DMS 273 treated with DMSO at 0.1 percent for 48 hours (cell line): ENCODE results near the gene SOS1.

Source experiments
- DNase-seq: peaks from one replicate; lab custom pipeline; 2025; lab: John Stamatoyannopoulos, UW

SOS1 gene

DNA sequence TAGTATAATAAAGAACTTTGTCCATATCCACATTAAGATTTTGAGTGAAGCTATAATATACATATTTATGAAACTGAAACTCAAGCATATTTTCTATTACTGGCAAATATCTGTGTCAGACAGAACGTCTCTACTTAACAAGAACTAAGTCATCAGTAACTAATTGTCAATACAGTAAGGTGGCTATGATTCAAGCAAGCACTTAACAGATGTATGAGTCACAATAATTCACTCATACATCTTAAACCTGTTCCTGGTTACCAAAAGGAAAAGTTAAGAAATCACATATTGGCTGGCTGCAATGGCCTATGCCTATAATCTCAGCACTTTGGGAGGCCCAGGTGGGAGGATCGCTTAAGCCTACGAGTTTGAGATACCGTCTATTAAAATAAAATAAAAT is 96.0 kb downstream of the SOS1 start:
- no peak for DNase-seq

DNA sequence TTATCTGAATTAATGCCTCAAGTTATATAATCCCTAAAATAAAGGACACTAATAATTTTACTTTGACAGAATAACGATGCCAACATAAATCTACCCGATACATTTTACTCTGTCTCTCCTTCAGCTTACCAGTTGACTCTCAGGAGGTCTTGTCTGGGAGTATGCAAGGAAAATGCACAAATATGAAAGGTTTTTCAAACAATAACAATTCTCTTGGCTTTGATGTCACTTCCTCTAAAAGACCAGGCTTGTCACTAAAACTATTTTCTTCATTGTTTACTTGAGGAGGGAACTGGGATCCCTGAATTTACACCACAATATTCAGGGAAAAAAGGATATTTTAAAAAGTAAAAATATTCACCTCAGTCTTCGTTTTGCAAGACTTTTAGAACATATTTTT is 97.2 kb downstream of the SOS1 start:
- DNase-seq: no peak

DNA sequence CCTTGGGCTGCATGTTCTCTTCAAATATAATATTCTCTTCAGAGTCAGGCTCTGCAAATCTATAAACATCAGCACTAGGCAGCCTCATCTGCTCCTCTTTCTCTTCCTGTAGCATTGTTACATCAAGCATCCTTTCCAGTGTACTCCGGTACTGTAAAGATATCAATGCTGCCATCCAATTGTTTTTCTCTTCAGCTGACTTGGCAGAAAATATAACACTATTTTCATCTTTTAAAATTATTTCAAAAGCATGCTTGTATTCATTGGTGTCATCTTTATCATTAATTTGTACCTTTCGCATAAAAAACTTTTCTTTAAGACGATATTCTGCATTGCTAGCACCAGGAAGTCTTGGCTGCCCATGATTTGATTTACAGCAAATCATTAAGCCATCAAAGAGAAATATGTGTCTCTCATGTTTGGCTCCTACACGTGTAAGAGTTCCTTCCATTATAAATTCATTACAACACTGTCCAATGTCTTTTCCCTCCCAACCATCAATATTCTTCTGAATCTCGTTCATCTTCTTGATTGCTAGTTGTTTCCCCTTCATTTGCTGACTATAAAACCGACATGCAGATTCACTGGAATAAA is 98.1 kb downstream of the SOS1 start:
- DNase-seq: no peak

DNA sequence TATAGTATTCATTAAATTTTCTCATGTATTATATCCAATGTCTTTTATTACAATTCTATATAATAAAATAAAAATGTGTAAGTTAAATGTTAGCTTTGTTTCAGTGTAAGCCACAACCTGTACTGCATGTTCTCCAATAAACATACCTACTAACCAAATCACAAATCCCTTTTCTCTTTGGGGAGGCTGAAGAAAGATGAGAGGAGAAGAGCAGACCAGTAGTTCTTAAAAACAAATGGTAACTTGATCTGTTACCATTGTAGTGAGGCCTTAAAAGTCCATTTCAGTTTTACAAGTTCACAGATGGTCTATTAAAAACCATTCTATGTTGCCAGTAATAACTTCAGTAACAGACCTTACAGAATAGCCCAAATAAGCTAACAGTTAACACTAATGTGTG is 100.5 kb downstream of the SOS1 start:
- peak; percentile 10 for DNase-seq

DNA sequence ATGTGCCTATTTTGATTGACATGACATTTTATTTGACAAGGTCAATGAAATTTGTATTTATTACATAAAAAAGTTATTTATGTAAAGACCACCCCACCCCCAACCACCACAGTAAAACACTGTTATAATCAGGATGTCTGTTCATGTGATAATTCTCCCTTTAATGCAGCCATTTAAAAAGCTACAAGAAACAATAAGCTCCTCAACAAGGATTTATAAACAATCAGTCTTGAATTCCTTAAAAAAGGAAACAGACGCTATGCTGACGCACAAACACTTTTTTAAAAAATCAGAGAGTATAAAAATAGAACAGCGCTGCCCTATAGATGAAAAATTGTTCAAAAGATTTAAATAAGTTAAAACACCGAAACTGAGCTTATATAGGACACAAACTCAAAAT is 102.2 kb downstream of the SOS1 start:
- DNase-seq: no peak

DNA sequence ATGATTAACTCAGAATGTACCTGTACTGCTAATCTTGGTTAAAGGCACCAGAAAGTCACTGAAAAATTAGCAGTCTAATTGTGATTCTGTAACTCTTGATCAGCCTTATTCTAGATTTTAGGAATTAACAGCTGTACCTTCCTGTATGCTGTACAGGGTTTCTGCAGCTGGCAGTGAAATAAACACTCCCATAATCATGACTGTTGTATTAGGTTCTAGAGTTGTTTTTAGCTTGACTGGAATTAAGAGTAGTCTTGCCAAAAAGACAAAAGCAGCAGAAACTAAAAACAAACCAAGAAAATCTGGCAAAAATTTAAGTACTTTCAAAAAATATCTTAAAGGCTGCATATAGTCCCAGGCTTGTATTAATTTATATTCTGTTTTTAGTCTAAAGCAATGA is 103.5 kb downstream of the SOS1 start:
- DNase-seq: no peak

DNA sequence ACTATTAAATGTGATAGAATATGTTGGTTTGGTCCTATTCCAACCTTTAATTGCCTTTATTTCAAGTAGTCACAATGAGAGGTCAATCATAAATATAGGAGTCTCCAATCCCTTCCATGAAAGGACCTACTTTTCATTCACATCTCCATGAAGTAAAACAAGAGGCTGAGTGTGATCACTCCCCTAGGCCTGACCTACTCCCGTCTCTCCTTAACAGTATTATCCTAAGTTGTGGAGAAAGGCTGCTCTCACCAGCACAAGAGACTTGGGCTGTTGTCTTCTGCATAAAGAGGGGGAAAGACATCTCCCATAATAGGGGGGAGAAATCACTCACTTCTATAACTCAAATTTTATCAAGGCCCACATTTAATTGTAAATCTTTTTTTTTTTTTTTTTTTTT is 105.4 kb downstream of the SOS1 start:
- no peak for DNase-seq

DNA sequence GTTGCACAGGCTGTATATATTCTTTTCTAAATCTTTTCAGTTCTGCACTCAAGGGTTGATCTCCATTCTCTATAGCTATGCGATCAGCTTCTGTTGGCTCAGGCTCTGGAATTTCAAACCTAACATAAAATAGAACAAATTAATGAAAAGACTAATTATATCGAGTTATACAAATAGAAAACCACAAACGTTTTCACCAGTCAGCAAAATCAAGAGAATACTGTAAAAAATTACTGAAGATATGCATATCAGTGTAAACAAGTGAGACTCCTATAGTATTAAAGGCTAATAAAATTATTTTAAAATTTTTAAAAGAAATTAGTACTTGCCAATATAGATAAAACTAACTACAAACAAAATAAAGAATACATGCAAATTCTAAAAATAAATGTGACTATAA is 107.0 kb downstream of the SOS1 start:
- DNase-seq: no peak

DNA sequence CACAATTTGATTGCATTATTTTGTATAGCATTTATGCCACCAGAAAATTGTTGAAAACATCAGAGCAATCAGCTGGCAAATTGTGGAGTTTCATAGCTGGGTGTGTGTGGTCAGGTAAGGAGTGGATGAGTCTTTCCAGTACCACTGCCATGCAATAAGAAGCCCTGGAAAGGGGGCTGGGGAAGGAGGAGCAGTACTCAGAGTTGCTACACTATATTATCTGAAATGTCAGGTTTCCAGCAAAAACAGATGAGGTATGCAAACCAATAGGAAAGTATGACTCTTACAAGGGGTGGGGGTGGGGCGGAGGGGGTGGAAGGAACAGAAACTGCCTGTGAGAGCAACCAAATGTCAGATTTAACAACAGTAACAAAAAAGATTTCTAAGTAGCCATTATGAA is 112.2 kb downstream of the SOS1 start:
- DNase-seq: no peak

DNA sequence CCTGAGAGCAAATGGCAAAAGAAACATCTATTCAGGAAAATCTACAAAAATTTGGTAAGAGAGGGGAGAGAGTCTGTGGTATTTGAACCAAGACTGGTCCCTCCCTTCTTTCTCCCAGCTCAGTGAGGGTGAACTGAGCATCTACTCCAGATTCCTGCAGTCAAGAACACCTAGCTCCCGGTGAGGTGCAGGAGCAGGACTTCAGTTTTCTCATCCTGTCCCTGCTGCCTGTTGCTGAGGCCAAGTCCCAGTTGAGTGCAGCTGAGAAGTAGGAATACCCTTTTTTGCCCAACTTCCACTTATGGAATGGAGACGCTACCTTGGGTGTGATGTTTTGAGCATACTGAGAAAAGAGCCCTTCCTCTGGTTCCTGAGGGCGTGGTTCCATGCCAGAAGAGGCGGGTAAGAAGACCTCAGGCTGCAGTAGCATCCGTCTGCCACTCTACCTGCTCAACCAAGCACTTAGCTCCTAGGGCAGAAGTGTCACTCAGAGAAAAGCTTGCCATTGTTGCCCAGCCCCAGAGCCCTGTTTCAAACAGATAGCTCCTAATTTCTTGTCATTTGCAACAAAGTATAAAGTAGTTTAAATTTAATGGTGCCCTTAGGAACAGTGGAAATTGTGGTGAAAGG is 112.9 kb downstream of the SOS1 start:
- DNase-seq: no peak

DNA sequence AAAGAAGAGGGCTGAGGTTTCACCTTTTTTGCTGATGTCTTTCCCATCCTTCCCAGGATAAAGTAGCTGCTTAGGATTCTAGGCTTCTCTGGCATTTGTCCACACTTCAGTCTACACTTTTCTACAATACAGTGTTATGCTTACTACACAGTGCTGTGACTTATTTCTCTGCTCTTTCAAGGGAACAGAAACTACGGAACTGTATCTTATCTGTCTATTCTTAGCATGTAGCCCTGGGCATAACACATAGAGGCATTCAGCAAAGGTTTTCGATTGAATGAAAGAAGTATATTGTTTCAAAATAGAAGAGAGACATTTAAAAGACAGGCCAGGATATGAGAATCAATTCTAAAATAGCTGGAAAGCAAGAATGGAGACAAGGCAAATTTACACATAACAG is 120.3 kb downstream of the SOS1 start:
- DNase-seq: no peak

DNA sequence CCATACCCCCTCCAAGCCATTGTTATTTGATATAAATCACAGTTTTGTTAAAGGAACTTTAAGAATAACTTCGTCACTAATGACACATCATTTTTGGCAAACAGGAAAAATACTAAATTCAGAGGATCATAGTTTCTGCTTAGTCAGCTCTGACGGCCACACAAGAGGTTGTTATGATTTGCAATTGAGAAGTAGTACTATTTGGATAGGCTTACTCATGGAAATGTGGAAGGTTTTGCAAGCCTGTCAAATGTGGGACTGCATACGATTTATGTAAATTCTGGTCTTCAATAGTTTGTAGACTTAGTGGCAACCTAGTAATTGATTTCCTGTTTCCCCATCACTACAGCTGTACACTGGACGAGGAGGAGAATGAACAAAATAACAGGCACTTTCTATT is 123.1 kb downstream of the SOS1 start:
- no peak for DNase-seq

DNA sequence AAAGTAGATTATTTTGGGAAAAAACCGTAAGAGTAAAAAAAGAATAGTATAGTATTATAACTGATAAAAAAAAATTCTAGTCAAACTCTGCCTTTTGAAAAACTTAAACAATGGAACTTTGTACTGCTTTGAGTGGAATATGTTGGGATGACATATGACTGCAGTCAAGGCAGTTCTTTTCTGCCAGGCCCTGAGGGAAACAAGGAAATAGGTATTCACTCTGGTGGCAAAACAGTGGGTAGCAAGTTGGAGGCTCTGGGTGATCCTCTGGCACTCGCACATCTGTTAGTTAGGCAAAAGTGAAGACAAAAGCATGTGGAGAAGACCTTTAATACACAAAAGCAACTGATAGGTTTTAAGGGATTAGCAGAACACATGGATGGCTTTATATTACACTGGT is 129.0 kb downstream of the SOS1 start:
- DNase-seq: no peak

DNA sequence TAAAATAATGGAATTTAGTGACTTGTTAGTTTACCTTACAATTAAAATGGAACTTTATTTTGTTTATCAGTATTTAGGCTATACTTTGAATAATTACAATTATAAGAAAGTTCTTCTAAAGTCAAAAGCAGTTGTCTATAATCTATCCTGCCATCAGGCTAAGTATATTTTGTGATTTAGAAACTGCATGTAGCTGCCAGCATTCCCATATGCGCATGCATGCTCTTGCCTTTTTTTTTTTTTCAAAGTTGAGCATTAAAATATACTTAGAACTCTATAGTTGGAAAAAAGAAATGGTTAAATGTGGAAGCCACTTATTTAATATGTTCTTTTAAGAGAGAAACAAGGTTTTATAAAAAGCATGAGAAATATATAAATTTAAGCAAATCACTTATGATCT is 132.1 kb downstream of the SOS1 start:
- DNase-seq: no peak

DNA sequence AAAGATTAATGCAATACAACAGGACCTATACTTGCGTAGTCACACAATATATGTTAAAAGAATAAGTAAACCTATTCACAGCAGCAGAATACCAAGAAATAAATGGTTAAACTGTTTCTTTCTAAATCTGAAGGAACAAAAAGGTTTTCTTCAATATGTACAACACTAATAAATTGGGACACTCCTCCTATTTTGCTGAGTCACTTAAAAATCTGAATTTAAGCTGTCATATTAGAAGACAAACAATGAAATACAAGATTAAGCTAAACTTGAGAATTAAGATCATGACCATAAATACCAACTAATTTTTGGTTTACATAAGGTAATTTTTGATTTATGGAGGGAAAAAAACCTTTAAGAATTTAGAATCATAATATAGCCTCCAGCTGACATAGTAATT is 138.4 kb downstream of the SOS1 start:
- DNase-seq: no peak

DNA sequence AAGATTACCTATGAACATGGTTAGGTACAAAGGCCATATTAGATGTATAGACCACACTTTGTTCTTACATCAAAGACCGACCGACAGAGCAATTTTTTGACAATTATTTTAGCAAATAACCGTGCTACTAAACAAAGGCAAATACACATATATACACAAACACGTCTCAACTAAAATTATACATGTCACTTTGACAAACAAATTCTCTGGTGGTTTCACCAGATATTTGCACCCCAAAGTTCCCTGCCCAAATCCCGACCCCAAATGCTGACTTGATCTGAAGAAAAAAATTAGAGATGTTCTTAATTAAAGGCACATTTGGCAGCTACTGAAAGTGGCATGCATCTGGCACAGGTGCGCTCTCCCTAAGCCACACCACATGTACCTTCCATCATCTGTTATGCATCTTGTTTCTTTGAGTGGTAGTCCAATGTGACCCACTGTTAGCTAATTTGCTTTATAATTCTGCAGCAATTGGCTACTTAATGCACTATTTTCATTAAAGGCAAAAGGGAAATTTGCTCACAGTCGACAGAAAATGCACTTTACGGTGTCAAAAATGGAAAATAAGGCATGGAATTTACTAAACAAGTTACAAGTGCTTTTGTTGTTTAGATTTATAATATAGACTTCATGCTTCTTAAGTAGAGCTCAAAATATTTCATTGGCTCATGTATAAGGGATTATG is 139.0 kb downstream of the SOS1 start:
- DNase-seq: no peak

DNA sequence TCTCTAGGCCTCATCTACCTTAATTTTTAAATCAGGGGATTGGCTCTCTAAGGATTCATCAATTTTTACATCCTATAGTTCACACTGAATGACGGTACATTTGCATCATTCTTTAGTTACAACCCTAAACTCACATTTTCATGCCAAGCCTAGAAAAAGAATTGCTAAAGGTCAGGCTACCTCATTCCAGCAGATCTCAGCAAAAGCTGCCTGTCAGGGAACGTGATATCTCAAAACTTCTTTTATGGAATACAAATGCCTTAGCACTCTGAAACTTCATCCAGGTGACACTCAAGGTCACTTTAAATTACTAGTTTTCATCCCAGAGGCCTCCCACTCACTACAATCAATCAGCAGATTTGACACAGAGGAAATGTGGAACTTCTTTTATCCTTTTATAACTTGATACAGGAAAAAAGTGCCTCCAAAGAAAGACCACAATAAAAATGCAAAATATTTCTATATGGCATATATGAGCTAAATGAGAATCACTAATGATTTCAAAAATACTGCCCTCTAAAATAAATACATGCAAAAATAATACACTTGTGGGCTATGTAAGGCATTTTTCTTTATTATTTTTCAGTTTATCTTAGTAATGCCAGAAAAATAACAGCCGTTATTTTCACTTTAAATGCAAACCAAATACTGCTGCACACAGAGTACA is 139.7 kb downstream of the SOS1 start:
- no peak for DNase-seq

DNA sequence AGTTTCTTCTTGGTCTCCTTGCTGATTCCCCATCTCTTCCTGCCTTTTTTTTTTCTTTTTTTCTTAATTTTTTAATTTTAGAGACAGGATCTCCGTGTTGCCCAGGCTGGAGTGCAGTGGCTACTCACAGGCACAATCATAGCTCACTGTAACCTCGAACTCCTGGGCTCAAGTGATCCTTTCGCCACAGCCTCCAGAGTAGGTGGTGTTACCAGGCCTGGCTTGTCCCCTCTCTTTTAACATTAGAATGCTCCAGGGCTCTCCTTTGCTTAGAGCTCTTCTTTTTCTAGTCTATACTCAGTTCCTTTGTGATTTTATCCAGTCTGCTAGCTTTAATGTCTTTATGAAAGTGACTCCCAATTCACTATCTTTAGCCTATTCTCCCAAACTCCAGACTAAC is 141.9 kb downstream of the SOS1 start:
- no peak for DNase-seq

DNA sequence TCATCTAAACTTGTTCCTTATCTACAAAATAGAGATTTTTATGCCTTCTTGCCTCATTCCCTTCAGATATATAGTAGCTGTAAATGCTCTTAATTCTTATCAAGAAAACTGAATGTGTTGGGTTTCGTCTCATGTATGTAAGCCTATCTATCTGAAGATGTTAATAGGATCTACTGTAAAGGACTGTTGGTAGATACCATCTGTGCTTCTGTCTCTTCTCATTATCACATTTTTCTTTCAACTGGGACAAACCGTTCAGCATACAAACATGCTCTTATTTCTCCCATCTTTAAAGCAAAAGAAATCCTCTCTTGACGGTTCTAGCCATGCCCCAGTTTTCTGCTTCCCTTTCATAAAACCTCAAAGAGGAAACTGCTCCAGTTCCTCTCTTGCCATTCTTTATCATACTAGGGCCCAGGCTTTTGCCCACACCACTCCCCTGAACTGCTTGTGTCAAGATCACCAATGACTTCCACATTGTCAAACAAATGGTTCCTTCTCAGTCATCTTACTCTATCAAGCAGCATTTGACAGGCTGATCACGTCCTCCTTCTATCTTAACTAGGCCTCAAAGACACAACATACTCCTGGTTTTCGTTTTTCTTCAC is 142.5 kb downstream of the SOS1 start:
- no peak for DNase-seq

DNA sequence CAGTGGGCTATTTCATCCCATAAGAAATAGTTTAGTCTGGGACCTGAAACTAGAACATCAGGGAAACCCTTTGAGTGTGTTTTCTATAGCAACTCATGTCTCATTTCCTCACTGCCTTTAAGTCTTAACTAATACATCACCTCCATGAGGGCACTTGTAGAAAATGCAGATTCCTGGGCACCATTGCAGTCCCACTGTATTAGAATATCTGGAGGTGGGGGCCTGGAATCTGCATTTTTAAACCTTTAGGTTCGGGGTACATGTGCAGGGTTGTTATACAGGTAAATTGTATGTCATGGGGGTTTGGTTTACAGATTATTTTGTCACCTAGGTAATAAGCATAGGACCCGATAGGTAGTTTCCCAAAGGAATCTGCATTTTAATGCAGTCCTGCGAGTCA is 143.8 kb downstream of the SOS1 start:
- DNase-seq: no peak

DNA sequence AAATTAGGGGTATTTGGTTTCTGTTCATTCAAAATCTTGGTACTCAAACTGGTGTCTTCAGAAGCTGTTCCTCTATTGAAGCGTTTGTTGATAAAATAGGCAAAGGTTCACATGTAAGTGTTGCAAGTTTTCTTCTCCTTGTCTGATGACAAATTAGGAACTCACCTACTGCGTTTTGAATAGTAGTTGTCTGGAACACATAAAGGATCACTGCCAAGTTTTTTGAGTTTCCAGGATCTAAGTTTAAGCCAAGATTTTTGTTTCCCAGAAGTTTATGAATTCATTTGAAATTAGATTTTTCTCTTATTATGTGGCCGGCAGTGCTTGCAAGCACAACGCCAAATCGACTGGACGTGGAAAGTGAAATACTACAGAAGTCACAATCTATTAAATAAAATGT is 145.8 kb downstream of the SOS1 start:
- DNase-seq: no peak

DNA sequence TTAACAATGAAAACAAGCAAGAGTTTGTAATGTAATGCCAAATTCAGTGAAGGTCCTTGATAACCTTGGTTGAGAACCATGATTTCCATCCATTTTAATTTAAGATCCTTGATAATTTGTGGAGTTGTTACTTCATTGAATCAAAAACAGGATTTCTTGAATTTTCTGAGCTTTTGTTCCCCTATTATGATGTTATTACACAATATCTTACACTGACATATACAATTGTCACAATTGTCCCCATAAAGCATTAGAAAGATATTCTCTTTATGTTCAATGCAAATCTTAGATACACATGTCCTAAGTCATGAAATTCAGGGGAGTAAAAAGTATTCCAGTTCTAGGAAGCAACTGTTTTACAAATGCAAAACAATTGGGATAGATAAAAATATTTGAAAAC is 147.6 kb downstream of the SOS1 start:
- DNase-seq: no peak

DNA sequence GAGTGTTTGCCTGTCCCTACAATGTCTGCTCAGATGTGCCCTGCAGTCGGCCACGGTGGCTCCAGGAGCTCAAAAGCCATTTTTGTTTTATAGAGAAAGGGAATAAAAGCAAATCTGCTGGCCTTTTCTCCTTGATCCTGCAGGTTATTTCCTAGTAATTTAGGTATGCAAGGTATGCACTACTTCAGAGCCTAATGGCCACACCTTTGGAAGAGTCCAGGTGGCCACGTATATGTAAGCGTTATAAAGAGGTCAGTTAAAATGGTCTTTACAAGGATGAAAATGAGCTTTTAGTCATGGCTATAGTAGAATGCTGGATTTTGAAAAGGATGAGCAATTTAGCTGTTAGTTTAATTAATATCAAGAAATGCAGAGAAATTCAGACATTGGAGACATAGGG is 149.5 kb downstream of the SOS1 start:
- no peak for DNase-seq
